ENCODE data around the gene FCER1G.

Gene FCER1G

DNA sequence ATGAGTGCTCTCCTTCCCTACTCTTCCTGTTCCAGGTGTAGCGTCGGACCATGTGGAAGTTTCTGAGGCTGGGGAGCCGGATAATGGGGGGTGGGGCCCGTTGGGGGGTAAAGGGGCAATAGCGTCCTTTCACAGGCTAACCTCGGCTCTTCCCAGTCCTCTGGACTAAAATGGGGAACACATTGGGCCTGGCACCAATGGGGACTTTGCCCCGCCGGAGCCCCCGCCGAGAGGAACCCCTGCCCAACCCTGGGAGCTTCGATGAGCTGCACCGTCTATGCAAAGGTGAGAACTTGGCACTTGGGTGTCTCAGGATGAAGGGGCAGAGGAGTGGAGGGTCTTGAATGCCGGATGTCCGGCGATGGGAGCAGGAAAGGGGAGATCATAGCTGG is 11.2 kb downstream of the FCER1G start:
- H3K36me3 ChIP-seq, result peaks cover 9 to 31% (median 22%) of the 10 kb centered on the region in 3 donors
- no peak for DNase-seq
- intact Hi-C loops (cut with DNase I; ENCODE audit: low total_unique reads), result loop anchor here (5.0 kb wide), 2 partner anchors 81 to 156 kb away; partner anchors contain the start of gene MPZ

GRCh38 chr1:161226759-161227158 is 11.7 kb downstream of the FCER1G start:
- intact Hi-C loops (cut with DNase I; ENCODE audit: low total_unique reads), result loop anchor here (5.0 kb wide), 2 partner anchors 81 to 156 kb away; partner anchors contain the start of gene MPZ
- H3K27me3 ChIP-seq, result no peaks in the 10 kb centered on the region
- TF ChIP-seq, protein P1, sequence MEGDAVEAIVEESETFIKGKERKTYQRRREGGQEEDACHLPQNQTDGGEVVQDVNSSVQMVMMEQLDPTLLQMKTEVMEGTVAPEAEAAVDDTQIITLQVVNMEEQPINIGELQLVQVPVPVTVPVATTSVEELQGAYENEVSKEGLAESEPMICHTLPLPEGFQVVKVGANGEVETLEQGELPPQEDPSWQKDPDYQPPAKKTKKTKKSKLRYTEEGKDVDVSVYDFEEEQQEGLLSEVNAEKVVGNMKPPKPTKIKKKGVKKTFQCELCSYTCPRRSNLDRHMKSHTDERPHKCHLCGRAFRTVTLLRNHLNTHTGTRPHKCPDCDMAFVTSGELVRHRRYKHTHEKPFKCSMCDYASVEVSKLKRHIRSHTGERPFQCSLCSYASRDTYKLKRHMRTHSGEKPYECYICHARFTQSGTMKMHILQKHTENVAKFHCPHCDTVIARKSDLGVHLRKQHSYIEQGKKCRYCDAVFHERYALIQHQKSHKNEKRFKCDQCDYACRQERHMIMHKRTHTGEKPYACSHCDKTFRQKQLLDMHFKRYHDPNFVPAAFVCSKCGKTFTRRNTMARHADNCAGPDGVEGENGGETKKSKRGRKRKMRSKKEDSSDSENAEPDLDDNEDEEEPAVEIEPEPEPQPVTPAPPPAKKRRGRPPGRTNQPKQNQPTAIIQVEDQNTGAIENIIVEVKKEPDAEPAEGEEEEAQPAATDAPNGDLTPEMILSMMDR (IDR thresholded peaks at IDR 0.05), result no peak
- peaks cover 0 to 22% (median 13%) of the 10 kb centered on the region in 4 donors for H3K4me1 ChIP-seq
- H3K36me3 ChIP-seq, result peaks cover 9 to 31% (median 22%) of the 10 kb centered on the region in 3 donors
- peak overlapping the region in 1 of 2 donors; percentile 64 for H3K27ac ChIP-seq
- no peaks in the 10 kb centered on the region for H3K9me3 ChIP-seq
- peak overlapping the region; percentile 57 to 68 for H3K4me3 ChIP-seq
- DNase-seq, result no peak

More for the DNA sequence above, 11.2 kb downstream of the FCER1G start:
- H3K9me3 ChIP-seq, result no peaks in the 10 kb centered on the region
- H3K4me1 ChIP-seq, result peaks cover 0 to 22% (median 13%) of the 10 kb centered on the region in 4 donors
- H3K27me3 ChIP-seq, result no peaks in the 10 kb centered on the region
- H3K27ac ChIP-seq, result peak overlapping the region; percentile 63 to 64
- H3K4me3 ChIP-seq, result peak overlapping the region; percentile 57 to 68
- TF ChIP-seq, protein P1 (IDR thresholded peaks at IDR 0.05), result no peak

DNA sequence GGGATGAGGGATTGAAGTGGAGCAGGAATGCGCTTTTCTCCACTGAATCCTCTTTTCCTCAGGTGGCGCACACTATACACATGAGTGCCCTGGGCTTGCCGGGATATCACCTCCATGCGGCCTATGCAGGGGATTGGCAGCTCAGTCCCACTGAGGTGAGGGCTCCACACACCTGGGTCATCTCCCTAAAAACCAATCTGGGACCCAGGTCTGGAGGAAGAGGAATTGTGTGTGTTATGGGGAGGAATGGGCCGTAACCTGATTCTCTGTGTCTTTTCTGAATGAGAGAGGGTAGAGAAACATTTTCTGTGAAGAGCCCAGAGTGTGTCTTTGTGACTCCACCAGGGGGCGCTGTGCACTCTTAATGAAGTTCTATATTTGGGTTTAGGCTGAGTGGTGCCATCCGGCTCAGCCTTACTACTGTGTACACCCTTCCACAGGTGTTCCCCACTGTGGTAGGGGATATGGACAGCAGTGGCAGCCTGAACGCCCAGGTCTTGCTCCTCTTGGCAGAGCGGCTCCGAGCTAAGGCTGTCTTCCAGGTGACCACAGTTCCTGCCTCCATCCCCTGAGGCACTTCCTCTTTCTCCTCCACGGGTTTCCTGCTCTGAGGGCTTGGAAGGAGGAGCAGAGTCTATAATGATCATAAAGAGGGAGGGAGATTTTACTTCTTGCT is 12.2 kb downstream of the FCER1G start:
- TF ChIP-seq, protein P1 (IDR thresholded peaks at IDR 0.05), result peak; percentile 80 to 81
- no peaks in the 10 kb centered on the region for H3K27me3 ChIP-seq
- H3K4me1 ChIP-seq, result peaks cover 0 to 22% (median 13%) of the 10 kb centered on the region in 4 donors
- peaks cover 9 to 31% (median 22%) of the 10 kb centered on the region in 3 donors for H3K36me3 ChIP-seq
- peak overlapping the region in 1 of 2 donors; percentile 16 for H3K4me3 ChIP-seq
- H3K9me3 ChIP-seq, result no peaks in the 10 kb centered on the region
- peak; percentile 71 to 88 for DNase-seq
- intact Hi-C loops (cut with DNase I; ENCODE audit: low total_unique reads), result loop anchor here (5.0 kb wide), 2 partner anchors 80 to 155 kb away; partner anchors contain the start of gene MPZ
- H3K27ac ChIP-seq, result peak overlapping the region in 1 of 2 donors; percentile 64

GRCh38 chr1:161228032-161228431 is 12.9 kb downstream of the FCER1G start:
- no peak overlapping the region for H3K4me3 ChIP-seq
- DNase-seq, result no peak
- TF ChIP-seq, protein P1 (IDR thresholded peaks at IDR 0.05), result no peak
- H3K27ac ChIP-seq, result no peak overlapping the region
- intact Hi-C loops (cut with DNase I; ENCODE audit: low total_unique reads), result loop anchor here (5.0 kb wide), 2 partner anchors 79 to 154 kb away; partner anchors contain the start of gene MPZ
- peaks cover 9 to 31% (median 22%) of the 10 kb centered on the region in 3 donors for H3K36me3 ChIP-seq
- peaks cover 0 to 22% (median 13%) of the 10 kb centered on the region in 4 donors for H3K4me1 ChIP-seq
- H3K27me3 ChIP-seq, result no peaks in the 10 kb centered on the region
- no peaks in the 10 kb centered on the region for H3K9me3 ChIP-seq

- H3K4me3 ChIP-seq, result no peak overlapping the region
- intact Hi-C loops (cut with DNase I; ENCODE audit: low total_unique reads), result loop anchor here (5.0 kb wide), 2 partner anchors 77 to 152 kb away; partner anchors contain the start of gene MPZ
- peaks cover 9 to 31% (median 22%) of the 10 kb centered on the region in 3 donors for H3K36me3 ChIP-seq
- TF ChIP-seq, protein P1 (IDR thresholded peaks at IDR 0.05), result no peak
- no peaks in the 10 kb centered on the region for H3K27me3 ChIP-seq
- H3K9me3 ChIP-seq, result no peaks in the 10 kb centered on the region
- H3K27ac ChIP-seq, result no peak overlapping the region
- no peak for DNase-seq
- H3K4me1 ChIP-seq, result peaks cover 0 to 22% (median 13%) of the 10 kb centered on the region in 4 donors
Measured at GRCh38 chr1:161229896-161230295, 14.8 kb downstream of the FCER1G start.

Data from tibial artery (tissue), 4 donors.